A172 (cell line): ENCODE measurements around the gene CRMP1. TPM values are rescaled to one million over a fixed set of nuclear protein-coding genes. Genes with fewer than 3 reads are reported as not detected.

Experiments
- DNase-seq: peaks from one replicate; pipeline ENCODE4 v3.0.0-alpha.2; 2015; ENCODE audit warnings: low spot score
- total RNA-seq: library from RNA; depleted of rRNA; stranded (reverse); fragments of >200 nt; shearing (Covaris generic); gene quantifications from 2 replicates; pipeline ENCODE4 v1.2.3, GENCODE V29; 2014

The CRMP1 gene
- total RNA-seq, 1 experiment from 2014 or later, result 51.5 TPM

DNA sequence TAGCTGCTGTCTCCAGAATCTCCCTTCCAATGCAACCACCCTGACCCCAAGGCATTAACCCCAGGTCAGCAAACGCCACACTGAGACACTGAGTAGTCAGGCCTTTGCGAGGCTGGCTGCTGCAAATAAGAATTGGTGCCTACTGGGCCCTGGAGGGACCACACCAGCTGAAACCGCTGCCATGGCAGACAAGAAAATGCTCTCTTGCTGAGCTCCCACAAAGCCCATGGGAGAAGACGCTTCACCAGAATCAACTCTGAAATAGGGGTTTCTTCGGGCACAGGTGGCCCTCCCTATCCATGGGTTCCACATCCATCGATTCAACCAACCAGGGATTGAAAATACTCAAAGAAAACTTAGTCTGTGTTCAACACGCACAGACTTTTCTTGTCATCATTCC is 26.7 kb upstream of the CRMP1 start:
- DNase-seq, result no peak

DNA sequence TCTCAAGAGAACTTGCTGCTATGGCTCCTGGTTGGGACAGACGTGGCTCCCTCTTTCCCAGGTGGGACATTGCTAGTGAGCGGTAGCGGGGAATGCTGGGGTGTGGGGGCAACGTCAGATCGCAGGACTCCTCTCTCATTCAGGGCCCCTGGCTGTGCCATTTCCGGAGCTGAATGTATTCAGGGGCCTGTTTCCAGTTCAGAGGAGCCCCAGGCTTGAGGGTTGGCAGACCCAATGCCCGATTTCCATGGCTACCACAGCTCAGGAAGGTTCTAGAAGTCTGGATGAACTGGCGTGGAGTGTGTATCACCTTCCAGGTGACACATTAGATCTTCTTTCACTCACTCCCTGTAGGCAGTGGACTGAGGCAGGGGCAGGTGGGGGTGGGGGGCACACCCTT is 26.2 kb upstream of the CRMP1 start:
- DNase-seq, result no peak

- DNase-seq, result no peak
Measured at GRCh38 chr4:5918331-5918985, 25.6 kb upstream of the CRMP1 start.

GRCh38 chr4:5917672-5918071 is 24.8 kb upstream of the CRMP1 start:
- no peak for DNase-seq

DNA sequence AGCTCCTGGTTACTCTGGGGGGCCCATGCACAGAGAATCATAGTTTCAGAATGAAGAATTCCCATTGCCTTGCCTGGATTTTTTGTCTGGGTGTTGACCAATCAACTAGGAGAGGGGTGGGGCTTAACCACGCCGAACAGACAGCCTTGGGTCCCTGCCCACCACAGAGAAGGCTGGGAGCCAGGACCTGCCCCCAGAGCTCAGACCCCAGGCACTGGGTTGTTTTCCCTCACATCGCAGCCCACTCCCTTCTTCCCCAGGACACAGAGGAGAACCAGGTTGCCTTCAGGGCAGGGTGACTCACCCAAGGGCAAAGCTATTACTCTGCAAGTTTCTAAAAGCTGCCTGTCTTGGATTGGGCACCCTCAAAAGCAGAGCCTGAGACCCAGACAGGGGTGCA is 23.3 kb upstream of the CRMP1 start:
- no peak for DNase-seq

DNA sequence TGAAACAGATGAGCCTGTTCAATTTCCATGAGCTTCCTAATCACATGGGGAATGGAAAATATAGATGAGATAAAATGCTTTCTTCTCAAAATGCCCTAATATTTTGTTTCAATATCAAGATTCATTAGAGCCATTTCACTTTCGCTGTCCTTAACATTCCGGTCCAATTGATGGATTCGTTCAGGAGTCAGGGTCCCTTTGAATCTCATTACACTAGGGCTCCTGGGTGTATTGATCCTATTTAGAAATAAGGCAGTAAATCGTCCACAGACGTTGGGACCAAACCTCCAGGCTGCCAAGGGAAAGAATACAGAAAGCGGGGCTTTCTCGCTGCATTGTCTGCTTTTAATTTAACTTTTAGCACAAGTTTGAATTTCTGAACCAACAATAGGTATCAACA is 20.6 kb upstream of the CRMP1 start:
- DNase-seq, result no peak

DNA sequence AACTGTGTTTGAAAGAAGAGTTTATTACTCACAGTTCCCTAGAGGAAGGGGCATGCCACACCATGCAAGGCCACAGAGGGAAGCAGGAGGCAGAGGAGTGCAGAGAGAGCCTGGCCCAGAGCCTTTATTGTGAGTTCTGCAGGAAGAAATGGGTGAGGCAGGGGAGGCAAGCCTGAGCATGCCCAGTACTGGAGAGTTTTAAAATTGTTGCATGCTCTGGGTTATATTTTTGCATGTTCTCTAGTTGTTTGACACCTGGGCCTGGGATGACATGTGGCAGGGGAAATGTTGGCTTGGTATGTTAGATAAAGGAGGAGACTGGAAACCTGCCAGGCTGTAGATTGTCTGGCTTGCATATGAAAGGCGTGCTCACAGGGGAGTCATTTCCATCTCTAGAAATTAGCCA is 19.7 kb upstream of the CRMP1 start:
- DNase-seq, result no peak

DNA sequence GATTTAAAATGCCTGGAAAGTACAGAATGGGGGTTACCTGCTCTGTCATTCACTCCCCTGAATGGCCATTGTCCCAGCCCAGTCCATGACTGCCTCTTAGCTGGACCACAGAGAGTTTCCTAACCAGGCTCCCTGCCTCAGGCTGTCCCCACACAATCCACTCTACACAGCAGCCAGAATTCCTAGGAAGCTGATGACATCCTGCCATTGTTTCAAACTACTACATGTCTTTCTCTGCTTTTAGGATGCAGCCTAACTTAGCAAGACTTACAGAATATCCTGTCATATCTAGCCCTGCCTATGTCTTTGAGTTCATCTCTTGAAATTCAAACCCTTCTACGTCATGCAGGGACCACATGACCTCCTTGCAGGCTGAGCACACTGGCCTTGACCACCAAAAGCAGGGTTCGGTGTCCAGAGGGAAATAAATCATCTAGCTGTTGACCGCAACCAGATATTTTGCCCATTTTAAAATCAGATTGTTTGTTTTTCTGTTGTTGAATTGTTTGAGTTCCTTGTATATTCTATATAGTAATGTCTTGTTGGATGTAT is 16.1 kb upstream of the CRMP1 start:
- no peak for DNase-seq

GRCh38 chr4:5906191-5906590 is 13.3 kb upstream of the CRMP1 start:
- DNase-seq, result no peak

DNA sequence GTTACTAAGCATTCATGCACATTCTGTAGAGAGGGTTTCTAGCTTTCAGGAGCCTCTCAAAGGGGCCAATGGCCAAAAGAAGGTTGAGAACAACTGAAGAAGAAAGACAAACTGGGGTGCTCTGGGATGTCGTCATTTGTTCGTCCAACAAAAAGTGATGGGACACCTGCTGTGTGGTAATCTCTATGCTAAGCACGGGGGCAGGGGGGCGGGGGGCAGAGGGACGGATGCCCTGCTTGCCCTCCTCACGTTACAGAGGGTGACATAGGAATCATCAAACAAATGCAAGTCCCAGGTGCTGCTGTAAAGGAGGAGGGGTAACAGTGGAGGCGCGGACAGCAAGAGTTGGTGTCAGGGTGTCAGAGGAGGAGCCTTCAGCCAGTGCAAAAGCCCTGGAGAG is 12.8 kb upstream of the CRMP1 start:
- no peak for DNase-seq

GRCh38 chr4:5900844-5901243 is 8.0 kb upstream of the CRMP1 start:
- no peak for DNase-seq

GRCh38 chr4:5899881-5900280 is 7.0 kb upstream of the CRMP1 start:
- DNase-seq, result no peak

GRCh38 chr4:5899396-5899795 is 6.5 kb upstream of the CRMP1 start:
- no peak for DNase-seq

DNA sequence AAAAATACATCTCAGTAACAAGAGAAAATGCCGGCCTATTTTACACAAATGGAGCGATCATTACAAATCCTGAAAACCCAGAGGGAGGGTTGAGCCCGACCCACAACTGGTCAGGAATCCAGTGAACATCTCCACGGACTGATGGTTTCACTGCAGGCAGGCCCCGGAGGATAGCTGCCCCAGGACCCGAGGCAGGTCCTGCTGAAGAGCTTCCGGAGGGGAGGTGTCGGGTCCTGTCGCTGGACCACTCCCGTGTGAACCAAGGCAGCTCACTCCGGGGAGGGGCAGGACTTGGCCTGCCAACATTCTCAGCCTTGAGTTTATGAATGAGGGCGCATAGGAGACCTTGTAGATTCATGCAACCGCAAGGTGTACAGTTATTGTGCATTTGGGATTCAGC is 4.8 kb upstream of the CRMP1 start:
- DNase-seq, result no peak

- DNase-seq, result no peak
Measured at GRCh38 chr4:5895287-5895686, 2.4 kb upstream of the CRMP1 start.

GRCh38 chr4:5894266-5894665 is 1.4 kb upstream of the CRMP1 start:
- DNase-seq, result no peak

DNA sequence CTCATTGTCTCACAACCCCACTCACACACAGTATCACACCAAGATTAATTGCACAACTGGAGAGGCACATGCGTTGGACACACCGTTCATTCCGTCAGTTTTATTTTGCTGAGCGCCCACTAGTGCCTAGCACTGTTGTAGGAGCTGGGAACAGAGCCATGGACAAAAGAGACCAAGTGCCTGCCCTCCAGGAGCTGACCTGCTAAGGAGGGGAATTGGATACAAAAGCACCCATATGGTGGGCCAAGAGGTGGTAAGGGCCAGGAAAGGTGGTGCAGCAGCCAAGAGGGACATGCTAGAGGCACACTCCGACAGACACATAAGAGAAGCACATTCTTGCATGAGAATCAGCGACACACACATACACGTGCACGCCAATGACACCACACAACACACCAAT is 705 bp upstream of the CRMP1 start:
- no peak for DNase-seq

DNA sequence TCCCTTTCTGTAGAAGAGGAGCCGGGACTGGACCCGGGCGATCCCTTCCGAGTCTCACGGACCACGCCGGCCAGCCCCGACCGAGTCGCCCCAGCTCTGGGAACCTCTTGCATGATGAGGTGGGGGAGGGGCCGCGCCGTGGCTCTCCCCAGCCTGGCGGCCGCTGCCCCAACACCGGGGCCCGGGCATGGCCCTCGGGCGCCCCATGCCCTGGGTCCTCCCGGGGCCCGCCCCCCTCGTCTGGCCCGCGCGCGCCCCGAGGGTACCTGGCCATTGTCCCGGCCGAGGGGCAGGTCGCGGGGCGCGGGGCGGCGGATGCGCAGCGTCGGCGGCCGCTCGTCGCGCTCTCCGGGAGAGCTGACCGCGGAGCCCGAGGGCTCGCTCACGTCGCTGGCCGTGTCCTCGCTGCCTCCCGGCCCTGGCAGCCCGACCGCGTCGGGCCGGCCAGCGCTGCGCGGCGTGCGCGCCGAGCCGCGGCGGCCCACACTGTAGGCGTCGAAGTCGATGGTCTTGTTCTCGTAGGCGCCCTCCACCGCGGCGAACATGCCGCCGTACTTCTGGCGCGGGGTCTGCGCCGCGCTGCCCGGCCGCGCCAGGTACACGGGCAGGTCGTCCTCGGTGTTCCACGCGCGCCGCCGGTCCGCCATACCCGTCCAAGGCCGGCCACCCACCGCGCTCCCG is 423 bp downstream of the CRMP1 start:
- DNase-seq, result no peak

DNA sequence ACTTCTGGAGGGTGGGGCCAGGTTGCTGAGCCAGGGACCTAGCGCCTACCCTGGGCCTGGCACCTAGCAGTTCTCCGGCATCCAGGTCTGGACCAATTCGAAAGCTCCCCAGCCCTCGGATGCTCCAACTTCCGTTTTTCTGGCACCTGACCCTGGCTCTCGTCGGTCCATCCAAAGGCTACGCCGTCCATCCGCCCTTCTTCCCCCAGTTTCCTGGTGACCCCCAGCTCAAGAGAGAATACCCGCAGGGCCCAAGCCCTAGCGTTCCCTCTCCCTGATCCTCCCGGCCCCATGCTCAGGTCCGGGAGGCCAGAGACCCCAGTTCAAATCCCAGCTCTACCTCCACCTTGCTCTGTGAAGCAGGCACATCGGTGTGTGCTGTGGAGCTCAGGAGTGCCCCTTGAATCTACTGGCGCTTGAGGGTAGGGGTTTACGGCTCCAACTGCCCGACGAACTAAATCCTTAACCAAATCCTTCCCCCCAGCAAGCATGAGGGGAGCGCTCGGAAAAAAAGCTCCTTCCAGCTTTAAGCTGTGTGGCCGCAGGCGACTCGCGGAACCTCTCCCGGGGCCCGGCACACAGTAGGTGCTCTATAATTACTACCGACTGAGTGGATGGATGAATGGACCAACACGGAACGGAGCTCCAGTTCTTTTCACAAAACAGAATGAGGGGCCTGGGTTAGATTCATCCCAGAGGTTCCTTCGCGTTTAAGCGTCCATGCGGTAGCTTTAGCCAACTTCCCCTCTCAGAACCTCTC is 1.1 kb downstream of the CRMP1 start:
- no peak for DNase-seq

- DNase-seq, result no peak
Measured at GRCh38 chr4:5890063-5890727, 2.7 kb downstream of the CRMP1 start.

DNA sequence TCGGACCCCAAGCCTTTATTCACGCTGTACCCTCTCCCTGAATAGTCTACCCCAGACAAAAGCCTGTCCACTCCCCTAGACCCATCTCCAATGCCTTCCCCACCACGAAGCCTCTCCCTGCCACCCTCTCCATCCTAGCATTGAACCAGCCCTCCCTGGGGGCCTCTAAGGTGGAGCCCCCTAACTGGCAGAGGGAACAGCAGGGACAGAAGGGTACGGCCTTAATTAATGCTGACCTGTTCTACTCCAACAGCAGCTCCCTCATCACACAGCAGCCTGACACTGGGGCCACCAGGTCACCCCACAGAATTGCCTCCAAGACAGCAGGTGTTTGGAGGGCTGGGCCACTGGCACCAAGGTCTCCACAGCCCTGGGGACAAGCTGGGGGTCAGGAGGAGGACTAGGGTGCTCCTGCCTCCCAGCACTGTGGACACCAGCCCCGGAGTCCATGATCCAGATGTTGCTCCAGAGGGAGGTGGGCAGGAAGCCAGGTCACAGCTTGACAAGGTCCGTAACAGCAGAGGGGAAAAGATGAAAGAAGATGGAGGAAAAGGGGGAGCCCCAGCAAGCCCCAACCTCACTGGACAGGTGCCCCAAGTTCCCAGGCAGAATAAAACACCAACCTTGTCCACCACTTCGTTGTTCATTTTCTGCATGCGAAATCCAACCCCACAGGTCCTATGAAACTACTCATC is 3.7 kb downstream of the CRMP1 start:
- no peak for DNase-seq
